ENCODE results near the gene NDUFAF2.

NDUFAF2 gene

DNA sequence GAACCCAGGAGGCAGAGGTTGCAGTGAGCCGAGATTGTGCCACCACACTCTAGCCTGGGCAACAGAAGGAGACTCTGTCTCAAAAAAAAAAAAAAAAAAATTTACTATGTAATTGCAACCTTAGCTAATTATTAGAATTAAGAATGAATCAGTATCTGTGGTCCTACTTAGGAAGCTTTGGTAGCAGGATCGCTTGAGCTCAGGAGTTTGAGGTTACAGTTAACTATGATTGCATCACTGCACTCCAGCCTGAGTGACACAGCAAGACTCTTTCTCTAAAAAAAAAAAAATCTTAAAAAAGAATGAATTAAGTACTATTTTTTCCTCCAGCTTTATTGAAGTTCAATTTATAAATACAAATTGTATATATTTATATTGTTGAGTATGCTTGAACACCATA lies 16.7 kb downstream of the NDUFAF2 start:
- Histone ChIP-seq H3K36me3 (ENCODE audit: low read length) (0 out of 2 replicates have a peak, but pooled peaks cover 3% of the 10 kb centered on the region), H3K4me3 (ENCODE audit: insufficient read depth, low read length, poor library complexity, severe bottlenecking) (no peak overlapping the region), H3K27me3 (ENCODE audit: low read length) (no peaks in the 10 kb centered on the region), H2AFZ (ENCODE audit: low read depth, low read length, severe bottlenecking) (no peak overlapping the region), H3K9me3 (ENCODE audit: insufficient read depth, low read length) (peaks cover 9% of the 10 kb centered on the region; the same call in 1 of the 2 replicates), H3K27ac (ENCODE audit: low read depth, low read length) (no peak overlapping the region), H3K9me2 (replicated peaks; ENCODE audit: insufficient read depth, low read length) (no peaks in the 10 kb centered on the region), H3K9ac (ENCODE audit: low read length) (no peak overlapping the region), H3K79me2 (ENCODE audit: insufficient read depth, low read length) (peaks cover 25% of the 10 kb centered on the region), H3K4me2 (ENCODE audit: low read depth, low read length, poor library complexity, severe bottlenecking) (no peak overlapping the region), H3F3A (ENCODE audit: insufficient read depth) (peaks cover 6% of the 10 kb centered on the region; the same call in 1 of the 2 replicates), H4K20me1 (ENCODE audit: low read depth, low read length) (no peaks in the 10 kb centered on the region; the same call in 1 of the 2 replicates)
- no peak for TF ChIP-seq CTCF (IDR thresholded peaks at IDR 0.05; ENCODE audit: insufficient read depth, low read length, poor library complexity, severe bottlenecking)
- TF ChIP-seq EZH2phosphoT487 (conservative IDR thresholded peaks at IDR 0.05; ENCODE audit: low read length) = no peak

GRCh38 chr5:60972231-60972630 lies 27.2 kb downstream of the NDUFAF2 start:
- H3K9me3 ChIP-seq (ENCODE audit: insufficient read depth, low read length) = peaks cover 8% of the 10 kb centered on the region; the same call in 1 of the 2 replicates
- H2AFZ ChIP-seq (ENCODE audit: low read depth, low read length, severe bottlenecking) = no peak overlapping the region
- H3K4me2 ChIP-seq (ENCODE audit: low read depth, low read length, poor library complexity, severe bottlenecking) = no peak overlapping the region
- H4K20me1 ChIP-seq (ENCODE audit: low read depth, low read length) = no peaks in the 10 kb centered on the region
- H3K36me3 ChIP-seq (ENCODE audit: low read length) = no peaks in the 10 kb centered on the region
- peaks cover 50% of the 10 kb centered on the region for H3K79me2 ChIP-seq (ENCODE audit: insufficient read depth, low read length)
- no peaks in the 10 kb centered on the region for H3K9me2 ChIP-seq (replicated peaks; ENCODE audit: insufficient read depth, low read length)
- H3K4me3 ChIP-seq (ENCODE audit: insufficient read depth, low read length, poor library complexity, severe bottlenecking) = no peak overlapping the region
- H3K9ac ChIP-seq (ENCODE audit: low read length) = no peak overlapping the region
- H3K27me3 ChIP-seq (ENCODE audit: low read length) = no peaks in the 10 kb centered on the region
- no peak overlapping the region for H3K27ac ChIP-seq (ENCODE audit: low read depth, low read length)
- no peaks in the 10 kb centered on the region for H3F3A ChIP-seq (ENCODE audit: insufficient read depth)
- TF ChIP-seq CTCF (IDR thresholded peaks at IDR 0.05; ENCODE audit: insufficient read depth, low read length, poor library complexity, severe bottlenecking) (no peak), EZH2phosphoT487 (conservative IDR thresholded peaks at IDR 0.05; ENCODE audit: low read length) (no peak)

DNA sequence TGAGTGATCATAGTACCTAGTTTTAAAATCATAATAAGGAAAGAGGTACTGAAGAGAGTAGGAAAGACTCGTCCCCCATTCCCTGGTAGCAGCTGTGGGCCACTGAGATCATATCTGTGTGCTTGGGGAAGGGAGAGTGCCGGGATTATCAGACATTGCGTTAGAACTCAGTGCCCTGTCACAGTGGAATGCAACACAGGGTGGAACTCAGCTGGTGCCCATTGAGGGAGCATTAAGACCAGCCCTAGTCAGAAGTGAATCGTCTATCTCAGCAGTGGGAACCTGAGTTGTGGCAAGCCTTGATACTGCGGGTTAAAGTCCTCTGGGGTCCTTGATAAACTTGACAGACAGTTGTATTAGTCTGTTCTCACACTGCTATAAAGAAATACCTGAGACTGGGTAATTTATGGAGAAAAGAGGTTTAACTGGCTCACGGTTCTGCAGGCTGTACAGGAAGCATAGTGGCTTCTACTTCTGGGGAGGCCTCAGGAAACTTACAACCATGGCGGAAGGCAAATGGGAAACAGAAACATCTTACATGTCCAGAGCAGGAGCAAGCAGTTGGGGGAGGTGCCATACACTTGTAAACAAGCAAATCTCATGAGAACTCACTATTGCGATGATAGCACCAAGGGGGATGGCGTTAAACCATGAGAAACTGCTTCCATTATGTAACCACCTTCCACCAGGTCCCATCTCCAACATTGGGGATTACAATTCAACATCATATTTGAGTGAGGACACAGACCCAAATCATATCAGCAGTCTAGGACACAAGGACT lies 33.1 kb downstream of the NDUFAF2 start:
- no peaks in the 10 kb centered on the region for H3K27me3 ChIP-seq (ENCODE audit: low read length)
- no peak for TF ChIP-seq EZH2phosphoT487 (conservative IDR thresholded peaks at IDR 0.05; ENCODE audit: low read length)
- no peak for TF ChIP-seq CTCF (IDR thresholded peaks at IDR 0.05; ENCODE audit: insufficient read depth, low read length, poor library complexity, severe bottlenecking)
- H3F3A ChIP-seq (ENCODE audit: insufficient read depth) = no peaks in the 10 kb centered on the region
- H3K4me2 ChIP-seq (ENCODE audit: low read depth, low read length, poor library complexity, severe bottlenecking) = no peak overlapping the region
- no peaks in the 10 kb centered on the region for H3K9me2 ChIP-seq (replicated peaks; ENCODE audit: insufficient read depth, low read length)
- H3K4me3 ChIP-seq (ENCODE audit: insufficient read depth, low read length, poor library complexity, severe bottlenecking) = no peak overlapping the region
- H4K20me1 ChIP-seq (ENCODE audit: low read depth, low read length) = no peaks in the 10 kb centered on the region
- no peak overlapping the region for H2AFZ ChIP-seq (ENCODE audit: low read depth, low read length, severe bottlenecking)
- H3K79me2 ChIP-seq (ENCODE audit: insufficient read depth, low read length) = peaks cover 29% of the 10 kb centered on the region
- H3K27ac ChIP-seq (ENCODE audit: low read depth, low read length) = no peak overlapping the region
- H3K36me3 ChIP-seq (ENCODE audit: low read length) = no peaks in the 10 kb centered on the region
- H3K9ac ChIP-seq (ENCODE audit: low read length) = no peak overlapping the region
- H3K9me3 ChIP-seq (ENCODE audit: insufficient read depth, low read length) = no peaks in the 10 kb centered on the region

All from SU-DHL-6 (cell line).